ENCODE results near the gene REXO1.

DNA sequence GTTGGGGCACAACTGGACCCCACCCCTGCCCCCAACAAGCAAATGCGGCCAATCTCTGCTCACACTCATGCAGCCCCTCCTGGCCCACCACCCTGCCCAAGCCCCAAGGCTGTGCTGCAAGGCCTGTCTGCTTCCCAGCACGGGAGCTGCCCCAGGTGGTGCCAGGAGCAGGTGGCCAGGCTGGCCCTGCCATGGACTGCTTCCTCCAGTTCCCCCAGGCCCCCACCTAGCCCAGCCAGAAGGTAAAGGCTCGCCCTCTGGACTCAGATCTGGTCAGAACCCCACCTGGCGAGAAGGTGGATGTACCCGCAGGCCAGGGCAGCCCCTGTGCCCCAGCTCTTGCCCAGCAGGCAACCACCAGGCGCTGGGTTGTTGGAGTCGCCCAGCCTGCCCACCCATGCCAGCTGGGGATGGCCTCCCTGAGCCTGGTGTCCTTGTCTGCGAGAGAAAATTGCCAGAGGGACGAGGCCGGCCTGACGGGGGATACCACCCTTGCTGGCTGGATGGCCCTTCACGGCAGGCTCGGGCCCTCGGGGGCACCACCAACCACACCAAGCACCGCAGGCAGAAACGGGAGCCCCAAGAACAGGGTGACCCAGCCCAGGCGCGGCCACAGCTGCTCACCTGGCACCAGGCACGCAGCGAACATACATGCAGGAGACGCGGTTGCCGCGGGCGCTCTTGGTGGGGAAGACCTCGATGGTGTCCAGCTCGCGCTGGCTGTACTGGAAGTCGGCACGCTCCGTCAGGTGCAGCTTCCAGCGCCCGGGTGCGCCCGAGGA, 32.5 kb upstream of the REXO1 start:
- no peak for TF ChIP-seq POLR2A (IDR thresholded peaks at IDR 0.05)
- no peak for TF ChIP-seq CTCF (IDR thresholded peaks at IDR 0.05)
